PC-3 (cell line): ENCODE results near the gene BTD. TPM values are rescaled to one million over a fixed set of nuclear protein-coding genes. Genes with fewer than 3 reads are reported as not detected.

Experiments used
- ATAC-seq: fragments of 200-7000 bp; cut with Tn5 transposase; 2 replicates; pipeline ENCODE4 v1.9.1; 2020; ENCODE audit warnings: mild to moderate bottlenecking, moderate library complexity
- BruUV-seq: library from RNA; stranded (reverse); fragments of 400-500 nt; replicated peaks from 2 replicates; lab custom pipeline; 2021; lab: Mats Ljungman, UMichigan
- CTCF ChIA-PET: fragments of 300-600 bp; sonication (Branson Sonifier 250); formaldehyde crosslinking; loops from one replicate; lab custom pipeline; 2022; ENCODE audit warnings: antibody characterized with exemption; lab: Charles Lee
- POLR2A ChIA-PET: fragments of 300-600 bp; sonication (Branson Sonifier 250); formaldehyde crosslinking; loops from one replicate; lab custom pipeline; 2022; ENCODE audit warnings: antibody characterized with exemption; ENCODE audit not compliant: unreplicated experiment; lab: Charles Lee
- DNase-seq: peaks from one replicate; pipeline ENCODE4 v3.0.0-alpha.2; 2015
- H2AFZ ChIP-seq: fragments of 300-600 bp; sonication (generic); 2 replicates; pipeline ENCODE4 v1.6.0; 2016; ENCODE audit warnings: antibody characterized with exemption, low read length
- H3F3A ChIP-seq: fragments of 300-600 bp; sonication (generic); one replicate; pipeline ENCODE4 v1.6.0; 2017; ENCODE audit warnings: antibody characterized with exemption, low read length, control low read depth, mild to moderate bottlenecking; ENCODE audit not compliant: unreplicated experiment
- H3K27ac ChIP-seq: fragments of 300-600 bp; sonication (generic); 2 replicates; pipeline ENCODE4 v1.5.1; 2016; ENCODE audit warnings: mild to moderate bottlenecking, low read length
- H3K27me3 ChIP-seq: fragments of 300-600 bp; sonication (generic); 2 replicates; pipeline ENCODE4 v1.6.1; 2016; ENCODE audit warnings: low read length, mixed read lengths
- H3K36me3 ChIP-seq: fragments of 300-600 bp; sonication (generic); 2 replicates; pipeline ENCODE4 v1.6.1; 2016; ENCODE audit warnings: low read depth, mixed run types, low read length, mixed read lengths
- H3K4me1 ChIP-seq: fragments of 300-600 bp; sonication (generic); 2 replicates; pipeline ENCODE4 v1.5.1; 2016; ENCODE audit warnings: low read length; ENCODE audit not compliant: insufficient read depth
- H3K4me2 ChIP-seq: fragments of 300-600 bp; sonication (generic); 2 replicates; pipeline ENCODE4 v1.6.0; 2016; ENCODE audit warnings: low read length
- H3K4me3 ChIP-seq: fragments of 300-600 bp; sonication (generic); 2 replicates; pipeline ENCODE4 v1.5.1; 2016; ENCODE audit warnings: mild to moderate bottlenecking, low read length, mixed read lengths
- H3K79me2 ChIP-seq: fragments of 300-600 bp; sonication (generic); 2 replicates; pipeline ENCODE4 v1.6.1; 2017; ENCODE audit warnings: low read length, mixed read lengths
- H3K9ac ChIP-seq: fragments of 300-600 bp; sonication (generic); 2 replicates; pipeline ENCODE4 v1.6.0; 2016; ENCODE audit warnings: mild to moderate bottlenecking, low read length
- H3K9me2 ChIP-seq: fragments of 300-600 bp; sonication (generic); replicated peaks from 2 replicates; pipeline ENCODE4 v1.6.1; 2016; ENCODE audit warnings: mixed run types, low read length, mixed read lengths
- H3K9me3 ChIP-seq: fragments of 300-600 bp; sonication (generic); 2 replicates; pipeline ENCODE4 v1.6.1; 2016; ENCODE audit warnings: low read length, mixed read lengths
- H4K20me1 ChIP-seq: fragments of 300-600 bp; sonication (generic); 2 replicates; pipeline ENCODE4 v1.6.1; 2016; ENCODE audit warnings: low read length, mixed read lengths
- CTCF ChIP-seq: fragments of 300-600 bp; sonication (generic); conservative IDR thresholded peaks from 2 replicates; pipeline ENCODE4 v1.5.1; 2017; ENCODE audit warnings: antibody characterized with exemption, low read depth, mild to moderate bottlenecking, low read length
- EZH2 ChIP-seq: fragments of 300-600 bp; sonication (generic); IDR thresholded peaks from one replicate; pipeline ENCODE4 v1.6.1; 2017; ENCODE audit warnings: antibody characterized with exemption, mild to moderate bottlenecking, low read length; ENCODE audit not compliant: unreplicated experiment
- EZH2phosphoT487 ChIP-seq: fragments of 300-600 bp; sonication (generic); IDR thresholded peaks from 2 replicates; pipeline ENCODE4 v1.6.1; 2018; ENCODE audit warnings: mild to moderate bottlenecking, antibody characterized with exemption, low read length, borderline replicate concordance
- intact Hi-C: fragments of 100-400 bp; cut with micrococcal nuclease; formaldehyde crosslinking; loops from 2 replicates; pipeline ENCODE4 v1.9.0; 2023
- total RNA-seq: library from RNA; depleted of rRNA; stranded (reverse); fragments of >200 nt; gene quantifications from 2 replicates; pipeline ENCODE4 v1.2.3, GENCODE V29; 2014

The BTD gene
- total RNA-seq, 1 experiment from 2014 or later, result 11.7 TPM

- intact Hi-C loops, result loop anchor here (1.0 to 5.0 kb wide), 3 partner anchors 13 to 150 kb away; partner anchors contain the start of gene ANKRD28
- BruUV-seq, result no TSS peak
Measured at GRCh38 chr3:15647611-15648167, 46.1 kb downstream of the BTD start.

GRCh38 chr3:15649341-15649740, 47.8 kb downstream of the BTD start:
- BruUV-seq, result no TSS peak
- no peak for ATAC-seq
- Histone ChIP-seq H3F3A (peaks cover 10% of the 10 kb centered on the region), H3K9me3 (no peaks in the 10 kb centered on the region), H3K27ac (no peak overlapping the region), H3K79me2 (no peaks in the 10 kb centered on the region), H3K4me1 (peaks cover 42% of the 10 kb centered on the region), H3K9me2 (no peaks in the 10 kb centered on the region), H3K4me3 (no peak overlapping the region), H3K36me3 (no peaks in the 10 kb centered on the region), H4K20me1 (no peaks in the 10 kb centered on the region), H3K9ac (no peak overlapping the region), H3K27me3 (no peaks in the 10 kb centered on the region), H2AFZ (no peak overlapping the region), H3K4me2 (no peak overlapping the region)
- POLR2A ChIA-PET, result no interaction called here
- CTCF ChIA-PET, result no interaction called here
- no peak for DNase-seq
- no peak for TF ChIP-seq CTCF
- TF ChIP-seq EZH2, result no peak
- no peak for TF ChIP-seq EZH2phosphoT487
- intact Hi-C loops, result loop anchor here (5.0 kb wide), 1 partner anchor 148 kb away; the partner anchor contains the start of gene ANKRD28

More at GRCh38 chr3:15647611-15648167, 46.1 kb downstream of the BTD start:
- POLR2A ChIA-PET, result interaction anchor here (0.6 to 1.0 kb wide), 2 partner anchors 46 to 149 kb away, joined by 4 to 11 read pairs; no protein-coding TSS in a partner anchor
- no peaks in the 10 kb centered on the region for H3K27me3 ChIP-seq
- peak; percentile 90 for DNase-seq
- H3K9ac ChIP-seq, result peak overlapping the region; percentile 85
- peaks cover 10% of the 10 kb centered on the region for H3F3A ChIP-seq
- no peaks in the 10 kb centered on the region for H3K36me3 ChIP-seq
- H3K4me3 ChIP-seq, result peak overlapping the region; percentile 51
- ATAC-seq, result peak; percentile 39
- H3K9me2 ChIP-seq, result no peaks in the 10 kb centered on the region
- H2AFZ ChIP-seq, result peak overlapping the region; percentile 32
- CTCF ChIA-PET, result interaction anchor here (0.6 kb wide), 1 partner anchor 148 kb away, joined by 3 read pairs; no protein-coding TSS in a partner anchor
- peak overlapping the region; percentile 98 for H3K27ac ChIP-seq
- no peaks in the 10 kb centered on the region for H3K9me3 ChIP-seq
- TF ChIP-seq EZH2phosphoT487 (no peak), EZH2 (no peak), CTCF (no peak)
- H4K20me1 ChIP-seq, result no peaks in the 10 kb centered on the region
- H3K4me2 ChIP-seq, result peak overlapping the region; percentile 81
- no peaks in the 10 kb centered on the region for H3K79me2 ChIP-seq
- peaks cover 42% of the 10 kb centered on the region for H3K4me1 ChIP-seq

GRCh38 chr3:15649858-15650257, 48.3 kb downstream of the BTD start:
- no peak for ATAC-seq
- no peak for DNase-seq
- H3K79me2 ChIP-seq, result no peaks in the 10 kb centered on the region
- H3K9ac ChIP-seq, result no peak overlapping the region
- H2AFZ ChIP-seq, result no peak overlapping the region
- H3K9me2 ChIP-seq, result no peaks in the 10 kb centered on the region
- TF ChIP-seq CTCF, result no peak
- no peak for TF ChIP-seq EZH2phosphoT487
- TF ChIP-seq EZH2, result no peak
- intact Hi-C loops, result loop anchor here (5.0 kb wide), 1 partner anchor 147 kb away; the partner anchor contains the start of gene ANKRD28
- H3F3A ChIP-seq, result peaks cover 10% of the 10 kb centered on the region
- no peaks in the 10 kb centered on the region for H4K20me1 ChIP-seq
- H3K9me3 ChIP-seq, result no peaks in the 10 kb centered on the region
- BruUV-seq, result no TSS peak
- no peaks in the 10 kb centered on the region for H3K27me3 ChIP-seq
- H3K36me3 ChIP-seq, result no peaks in the 10 kb centered on the region
- no peak overlapping the region for H3K27ac ChIP-seq
- ChIA-PET CTCF (no interaction called here), POLR2A (no interaction called here)
- H3K4me2 ChIP-seq, result no peak overlapping the region
- no peak overlapping the region for H3K4me3 ChIP-seq
- peaks cover 39% of the 10 kb centered on the region for H3K4me1 ChIP-seq
